IMR-90 (cell line): ENCODE measurements around the gene TMEM53.

Experiments
- POLR2A ChIP-seq: IDR thresholded peaks from 2 replicates; pipeline ENCODE4 v1.6.1; 2012; ENCODE audit warnings: mild to moderate bottlenecking, low read depth, low read length
- RAD21 ChIP-seq: IDR thresholded peaks from 2 replicates; pipeline ENCODE4 v1.6.1; 2012; ENCODE audit warnings: low read length, improper control_type of control experiment

GRCh38 chr1:44663417-44663816 is 10.9 kb downstream of the TMEM53 start:
- TF ChIP-seq POLR2A (no peak), RAD21 (no peak)
